ENCODE measurements around the gene PTPN1.

DNA sequence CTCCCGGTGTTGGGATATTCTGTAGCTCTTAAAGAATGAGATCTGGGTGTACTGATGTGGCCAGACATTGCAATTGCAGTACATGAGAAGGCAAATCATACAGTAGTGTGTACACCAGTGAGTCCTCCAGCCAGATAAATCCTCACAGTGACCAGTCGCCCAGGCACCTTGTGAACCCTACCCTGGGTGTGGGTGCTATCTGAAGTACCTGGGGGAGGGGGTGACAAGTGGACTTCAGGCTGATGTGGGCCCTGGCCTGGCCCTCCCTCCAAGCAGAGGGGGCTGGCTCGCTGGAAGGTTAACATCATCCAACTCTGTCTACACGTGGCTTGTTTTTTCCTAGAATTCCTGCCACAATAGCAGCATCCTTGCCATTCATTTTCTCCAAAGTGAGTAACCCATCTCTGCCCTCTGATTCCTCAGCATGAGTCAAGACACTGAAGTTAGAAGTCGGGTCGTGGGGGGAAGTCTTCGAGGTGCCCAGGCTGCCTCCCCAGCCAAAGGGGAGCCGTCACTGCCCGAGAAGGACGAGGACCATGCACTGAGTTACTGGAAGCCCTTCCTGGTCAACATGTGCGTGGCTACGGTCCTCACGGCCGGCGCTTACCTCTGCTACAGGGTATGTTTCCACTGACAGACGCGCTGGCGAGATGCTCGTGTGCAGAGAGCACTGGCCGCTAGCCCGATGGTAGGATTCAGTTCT is 70.8 kb downstream of the PTPN1 start:
- TF ChIP-seq, protein P1, sequence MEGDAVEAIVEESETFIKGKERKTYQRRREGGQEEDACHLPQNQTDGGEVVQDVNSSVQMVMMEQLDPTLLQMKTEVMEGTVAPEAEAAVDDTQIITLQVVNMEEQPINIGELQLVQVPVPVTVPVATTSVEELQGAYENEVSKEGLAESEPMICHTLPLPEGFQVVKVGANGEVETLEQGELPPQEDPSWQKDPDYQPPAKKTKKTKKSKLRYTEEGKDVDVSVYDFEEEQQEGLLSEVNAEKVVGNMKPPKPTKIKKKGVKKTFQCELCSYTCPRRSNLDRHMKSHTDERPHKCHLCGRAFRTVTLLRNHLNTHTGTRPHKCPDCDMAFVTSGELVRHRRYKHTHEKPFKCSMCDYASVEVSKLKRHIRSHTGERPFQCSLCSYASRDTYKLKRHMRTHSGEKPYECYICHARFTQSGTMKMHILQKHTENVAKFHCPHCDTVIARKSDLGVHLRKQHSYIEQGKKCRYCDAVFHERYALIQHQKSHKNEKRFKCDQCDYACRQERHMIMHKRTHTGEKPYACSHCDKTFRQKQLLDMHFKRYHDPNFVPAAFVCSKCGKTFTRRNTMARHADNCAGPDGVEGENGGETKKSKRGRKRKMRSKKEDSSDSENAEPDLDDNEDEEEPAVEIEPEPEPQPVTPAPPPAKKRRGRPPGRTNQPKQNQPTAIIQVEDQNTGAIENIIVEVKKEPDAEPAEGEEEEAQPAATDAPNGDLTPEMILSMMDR (IDR thresholded peaks at IDR 0.05 in 8 of 11, conservative IDR thresholded peaks at IDR 0.05 in 3 of 11): no peak
- TF ChIP-seq POLR2A (IDR thresholded peaks at IDR 0.05) (no peak), POLR2AphosphoS5 (IDR thresholded peaks at IDR 0.05) (peak in 1 of 3 donors; percentile 59)
